GM19193 (cell line): ENCODE measurements around the gene ZDHHC24.

Source experiments
- POLR2A ChIP-seq: IDR thresholded peaks from 4 replicates; pipeline ENCODE4 v1.6.1; 2011; ENCODE audit not compliant: insufficient read depth, insufficient read length; ENCODE audit errors: extremely low read depth

ZDHHC24 gene

GRCh38 chr11:66569076-66569475 lies 23.2 kb upstream of the ZDHHC24 start:
- no peak for TF ChIP-seq POLR2A

- no peak for TF ChIP-seq POLR2A
These were observed 22.5 kb upstream of the ZDHHC24 start, which contains the start of gene CTSF for GRCh38 chr11:66568124-66568916. Gene CTSF (minus strand): TSS chr11:66568606. CDS start chr11:66568486, 120 bp downstream.

GRCh38 chr11:66567787-66568123 lies 21.9 kb upstream of the ZDHHC24 start:
- TF ChIP-seq POLR2A: no peak

GRCh38 chr11:66566221-66566620 lies 20.4 kb upstream of the ZDHHC24 start:
- TF ChIP-seq POLR2A: no peak

- no peak for TF ChIP-seq POLR2A
These were observed 19.1 kb upstream of the ZDHHC24 start for GRCh38 chr11:66564984-66565383.

GRCh38 chr11:66564538-66564937 lies 18.7 kb upstream of the ZDHHC24 start:
- no peak for TF ChIP-seq POLR2A

- TF ChIP-seq POLR2A: no peak
These were observed 18.0 kb upstream of the ZDHHC24 start for GRCh38 chr11:66563832-66564231.

GRCh38 chr11:66562907-66563583 lies 17.2 kb upstream of the ZDHHC24 start:
- TF ChIP-seq POLR2A: no peak

GRCh38 chr11:66562275-66562674 lies 16.4 kb upstream of the ZDHHC24 start:
- no peak for TF ChIP-seq POLR2A

GRCh38 chr11:66561975-66562248 lies 16.1 kb upstream of the ZDHHC24 start:
- no peak for TF ChIP-seq POLR2A

GRCh38 chr11:66561178-66561974 lies 15.5 kb upstream of the ZDHHC24 start:
- no peak for TF ChIP-seq POLR2A

GRCh38 chr11:66559866-66560676 lies 14.2 kb upstream of the ZDHHC24 start:
- no peak for TF ChIP-seq POLR2A

GRCh38 chr11:66559142-66559865 lies 13.5 kb upstream of the ZDHHC24 start:
- TF ChIP-seq POLR2A: no peak

GRCh38 chr11:66557733-66558326 lies 12.0 kb upstream of the ZDHHC24 start:
- no peak for TF ChIP-seq POLR2A
